Thyroid gland (tissue), 4 donors: ENCODE measurements around the gene OR2V2.

Experiments used
- CTCF ChIP-seq, 6 experiments: fragments of 200-600 bp in 3 of 6; fragments of 450-650 bp in 3 of 6; sonication (generic) in 3 of 6; IDR thresholded peaks; one replicate each; pipeline ENCODE4 v1.5.1; 2016 to 2019; ENCODE audit warnings: antibody characterized with exemption in 6 of 6, mild to moderate bottlenecking in 2 of 6, inconsistent platforms in 1 of 6, moderate library complexity in 1 of 6
- POLR2A ChIP-seq, 2 donors: fragments of 450-650 bp; IDR thresholded peaks; one replicate each; pipeline ENCODE4 v1.6.1; 2017; ENCODE audit warnings: antibody characterized with exemption in 2 of 2, mild to moderate bottlenecking in 2 of 2, moderate library complexity in 1 of 2

DNA sequence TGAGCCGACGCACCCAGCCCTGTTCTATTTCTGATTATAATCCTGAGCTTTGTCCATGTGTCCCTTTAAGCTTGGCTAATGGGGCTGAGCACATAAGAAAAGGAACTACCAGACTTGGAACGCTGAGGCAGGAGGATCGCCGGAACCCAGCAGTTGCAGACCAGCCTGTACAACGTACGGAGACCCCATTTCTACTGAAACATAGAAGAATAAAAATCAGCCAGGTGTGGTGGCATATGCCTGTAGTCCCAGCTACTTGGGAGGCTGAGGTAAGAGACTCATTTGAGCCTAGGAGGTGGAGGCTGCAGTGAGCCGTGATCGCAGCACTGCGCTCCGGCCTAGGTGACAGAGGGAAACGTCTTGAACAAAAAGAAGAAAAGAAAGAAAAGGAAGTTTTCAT is 35.3 kb downstream of the OR2V2 start:
- TF ChIP-seq CTCF (IDR thresholded peaks at IDR 0.05): no peak
- no peak for TF ChIP-seq POLR2A (IDR thresholded peaks at IDR 0.05)
